Cardiac muscle cell (in vitro differentiated cells and primary cell): Measurements from ENCODE around the gene NLRC5. TPM values are rescaled to one million over a fixed set of nuclear protein-coding genes. Genes with fewer than 3 reads are reported as not detected.

Experiments used
- DNase-seq, 2 donors: peaks; one replicate each; pipeline versions ENCODE4 v3.0.0 to v3.0.0-alpha.2; 2010 to 2017; ENCODE audit warnings: low read depth in 1 of 2, low spot score in 1 of 2
- H3K27ac ChIP-seq: fragments of 200-600 bp; sonication (generic); 2 replicates; pipeline ENCODE4 v1.5.1; 2016
- H3K27me3 ChIP-seq: fragments of 200-600 bp; sonication (generic); 2 replicates; pipeline ENCODE4 v1.6.0; 2016; ENCODE audit warnings: control low read depth
- H3K36me3 ChIP-seq: fragments of 200-600 bp; sonication (generic); 2 replicates; pipeline ENCODE4 v1.5.1; 2016; ENCODE audit warnings: control low read depth
- H3K4me1 ChIP-seq: fragments of 200-600 bp; sonication (generic); 2 replicates; pipeline ENCODE4 v1.8.1; 2017; ENCODE audit warnings: low read depth, mild to moderate bottlenecking, mixed run types
- H3K4me3 ChIP-seq: fragments of 200-600 bp; sonication (generic); 2 replicates; pipeline ENCODE4 v1.5.1; 2016; ENCODE audit warnings: mild to moderate bottlenecking
- H3K9me3 ChIP-seq: fragments of 200-600 bp; sonication (generic); 2 replicates; pipeline ENCODE4 v1.5.1; 2017; ENCODE audit warnings: low read depth, mild to moderate bottlenecking, control low read depth
- polyA plus RNA-seq: library from polyadenylated mRNA; unstranded; fragments of >200 nt; fragmentation: Nextera tagmentation; extraction: Ambion mirVana; gene quantifications from 2 replicates; pipeline ENCODE4 v1.2.1, GENCODE V29; 2016
- total RNA-seq: library from RNA; depleted of rRNA; stranded (reverse); fragments of >200 nt; gene quantifications from 2 replicates; pipeline ENCODE4 v1.2.3, GENCODE V29; 2016
- TF ChIP-seq, protein P1 (sequence below): IDR thresholded peaks from 2 replicates; pipeline ENCODE4 v1.5.1; 2012; ENCODE audit warnings: low read depth, mild to moderate bottlenecking, low read length

Gene NLRC5
- total and polyA plus RNA-seq, 2 experiments from 2014 or later: not detected

DNA sequence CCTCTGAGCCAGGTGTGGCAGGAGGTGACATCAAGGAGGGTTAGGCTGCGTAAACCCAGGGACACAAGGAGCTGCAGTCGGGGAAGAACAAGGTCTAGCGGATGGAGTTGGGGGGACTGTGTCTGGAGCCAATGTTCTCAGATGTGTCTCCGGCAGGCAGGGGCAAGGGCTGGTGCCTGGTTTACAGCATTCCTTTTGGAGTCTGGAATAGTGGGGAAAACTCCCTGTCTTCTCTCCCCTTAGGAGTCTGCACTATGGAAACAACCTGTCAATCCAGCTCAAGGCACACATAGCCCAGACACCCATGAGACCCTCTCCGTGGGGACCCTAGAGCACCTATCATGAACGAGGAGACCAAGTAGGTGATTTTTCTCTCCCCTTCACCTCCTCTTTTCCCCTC is 27.5 kb downstream of the NLRC5 start:
- no peak overlapping the region for H3K4me3 ChIP-seq
- no peaks in the 10 kb centered on the region for H3K36me3 ChIP-seq
- TF ChIP-seq, protein P1, sequence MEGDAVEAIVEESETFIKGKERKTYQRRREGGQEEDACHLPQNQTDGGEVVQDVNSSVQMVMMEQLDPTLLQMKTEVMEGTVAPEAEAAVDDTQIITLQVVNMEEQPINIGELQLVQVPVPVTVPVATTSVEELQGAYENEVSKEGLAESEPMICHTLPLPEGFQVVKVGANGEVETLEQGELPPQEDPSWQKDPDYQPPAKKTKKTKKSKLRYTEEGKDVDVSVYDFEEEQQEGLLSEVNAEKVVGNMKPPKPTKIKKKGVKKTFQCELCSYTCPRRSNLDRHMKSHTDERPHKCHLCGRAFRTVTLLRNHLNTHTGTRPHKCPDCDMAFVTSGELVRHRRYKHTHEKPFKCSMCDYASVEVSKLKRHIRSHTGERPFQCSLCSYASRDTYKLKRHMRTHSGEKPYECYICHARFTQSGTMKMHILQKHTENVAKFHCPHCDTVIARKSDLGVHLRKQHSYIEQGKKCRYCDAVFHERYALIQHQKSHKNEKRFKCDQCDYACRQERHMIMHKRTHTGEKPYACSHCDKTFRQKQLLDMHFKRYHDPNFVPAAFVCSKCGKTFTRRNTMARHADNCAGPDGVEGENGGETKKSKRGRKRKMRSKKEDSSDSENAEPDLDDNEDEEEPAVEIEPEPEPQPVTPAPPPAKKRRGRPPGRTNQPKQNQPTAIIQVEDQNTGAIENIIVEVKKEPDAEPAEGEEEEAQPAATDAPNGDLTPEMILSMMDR: no peak
- H3K27me3 ChIP-seq: no peaks in the 10 kb centered on the region
- H3K27ac ChIP-seq: no peak overlapping the region
- H3K9me3 ChIP-seq: no peaks in the 10 kb centered on the region
- no peaks in the 10 kb centered on the region for H3K4me1 ChIP-seq
- no peak for DNase-seq

GRCh38 chr16:57017251-57017650 is 27.9 kb downstream of the NLRC5 start:
- Histone ChIP-seq H3K27me3 (no peaks in the 10 kb centered on the region), H3K9me3 (no peaks in the 10 kb centered on the region), H3K36me3 (no peaks in the 10 kb centered on the region), H3K4me1 (no peaks in the 10 kb centered on the region), H3K4me3 (no peak overlapping the region), H3K27ac (no peak overlapping the region)
- TF ChIP-seq, protein P1: no peak
- peak in 1 of 2 donors; percentile 27 for DNase-seq

- TF ChIP-seq, protein P1: no peak
- Histone ChIP-seq H3K36me3 (no peaks in the 10 kb centered on the region), H3K27me3 (no peaks in the 10 kb centered on the region), H3K4me3 (no peak overlapping the region), H3K9me3 (no peaks in the 10 kb centered on the region), H3K4me1 (no peaks in the 10 kb centered on the region), H3K27ac (no peak overlapping the region)
- no peak for DNase-seq
Observed at GRCh38 chr16:57019746-57020145, 30.4 kb downstream of the NLRC5 start.

- Histone ChIP-seq H3K4me3 (no peak overlapping the region), H3K4me1 (no peaks in the 10 kb centered on the region)
- DNase-seq: no peak
Observed at GRCh38 chr16:57020651-57021050, 31.3 kb downstream of the NLRC5 start.

DNA sequence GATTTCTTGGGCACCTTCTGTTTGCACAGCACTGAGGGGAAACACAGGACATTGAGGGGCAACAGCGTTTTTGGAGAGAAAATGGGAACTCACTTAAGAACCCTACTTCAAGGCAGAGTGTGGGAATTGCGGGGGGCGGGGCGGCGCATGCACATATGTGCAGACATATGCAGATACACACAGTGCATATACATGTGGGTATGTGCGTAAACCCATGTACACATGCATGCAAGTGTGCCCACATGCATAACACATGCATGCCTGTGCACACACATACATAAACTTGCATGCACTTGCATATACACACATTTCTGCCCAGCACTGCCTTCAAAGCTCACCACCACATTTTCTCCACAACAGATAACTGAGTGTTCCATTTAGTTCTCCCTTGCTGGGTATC is 32.4 kb downstream of the NLRC5 start:
- Histone ChIP-seq H3K36me3 (no peaks in the 10 kb centered on the region), H3K27ac (no peak overlapping the region), H3K27me3 (no peaks in the 10 kb centered on the region), H3K4me1 (no peaks in the 10 kb centered on the region), H3K9me3 (no peaks in the 10 kb centered on the region), H3K4me3 (no peak overlapping the region)
- DNase-seq: no peak
- TF ChIP-seq, protein P1: no peak

More at GRCh38 chr16:57020651-57021050, 31.3 kb downstream of the NLRC5 start:
- Histone ChIP-seq H3K27ac (no peak overlapping the region), H3K9me3 (no peaks in the 10 kb centered on the region), H3K27me3 (no peaks in the 10 kb centered on the region), H3K36me3 (no peaks in the 10 kb centered on the region)
- TF ChIP-seq, protein P1: no peak

DNA sequence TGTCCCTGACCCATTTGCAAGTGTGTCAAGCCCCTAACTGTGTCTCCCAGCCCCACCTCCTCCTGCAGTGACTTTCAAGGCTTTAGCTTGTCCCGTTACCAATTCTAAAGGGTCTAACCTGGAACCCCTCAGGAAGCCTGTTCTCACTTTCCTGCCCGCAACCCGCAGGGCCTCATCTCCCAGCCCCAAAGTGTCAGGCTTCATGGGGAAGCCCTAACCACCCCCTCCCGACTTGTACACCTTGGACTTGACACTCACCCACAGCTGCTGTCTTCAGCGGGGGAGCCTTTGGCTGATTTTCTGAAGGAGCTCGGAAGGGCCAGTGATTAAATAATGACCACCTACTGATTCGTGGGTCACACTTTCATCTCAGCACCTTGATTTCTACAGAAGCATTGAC is 33.1 kb downstream of the NLRC5 start:
- Histone ChIP-seq H3K27ac (no peak overlapping the region), H3K27me3 (no peaks in the 10 kb centered on the region), H3K36me3 (no peaks in the 10 kb centered on the region), H3K9me3 (no peaks in the 10 kb centered on the region), H3K4me3 (no peak overlapping the region), H3K4me1 (no peaks in the 10 kb centered on the region)
- TF ChIP-seq, protein P1: no peak
- DNase-seq: no peak
